GM18858 (cell line): ENCODE measurements around the gene PIGU.
A peak's percentile ranks its signal among the peaks of the same experiment; 100 is the strongest.
"Not testable (repeated sequence)": the region's sequence is repeated elsewhere in the genome, so short reads cannot be mapped to it uniquely, and the experiment has no call there.

Source experiments
- ATAC-seq: cut with Tn5 transposase; IDR thresholded peaks from one replicate; pipeline ENCODE4 v1.9.1; 2021; ENCODE audit not compliant: unreplicated experiment

PIGU gene

GRCh38 chr20:34676642-34677373 lies at the start of gene PIGU:
Gene PIGU (minus strand): TSS chr20:34677092. CDS start chr20:34677085, 7 bp downstream.
- ATAC-seq = peak; percentile 94

GRCh38 chr20:34724172-34724571 lies 47.3 kb upstream of the PIGU start:
- ATAC-seq = no peak

- ATAC-seq = not testable (repeated sequence)
These were observed 45.7 kb upstream of the PIGU start for GRCh38 chr20:34722560-34722959.

GRCh38 chr20:34720266-34720665 lies 43.4 kb upstream of the PIGU start:
- ATAC-seq = no peak

- peak; percentile 85 for ATAC-seq
These were observed 42.5 kb upstream of the PIGU start for GRCh38 chr20:34719242-34720017.

GRCh38 chr20:34717230-34718095 lies 40.6 kb upstream of the PIGU start:
- no peak for ATAC-seq

- ATAC-seq = no peak
These were observed 40.0 kb upstream of the PIGU start for GRCh38 chr20:34716921-34717229.

- no peak for ATAC-seq
These were observed 38.5 kb upstream of the PIGU start for GRCh38 chr20:34715384-34715783.

GRCh38 chr20:34713944-34714515 lies 37.1 kb upstream of the PIGU start:
- ATAC-seq = not testable (repeated sequence)

GRCh38 chr20:34713194-34713943 lies 36.5 kb upstream of the PIGU start:
- no peak for ATAC-seq

GRCh38 chr20:34712525-34713192 lies 35.8 kb upstream of the PIGU start:
- ATAC-seq = no peak

GRCh38 chr20:34711813-34712430 lies 35.0 kb upstream of the PIGU start:
- no peak for ATAC-seq

- ATAC-seq = no peak
These were observed 34.1 kb upstream of the PIGU start for GRCh38 chr20:34710861-34711574.

- no peak for ATAC-seq
These were observed 33.6 kb upstream of the PIGU start for GRCh38 chr20:34710568-34710839.

GRCh38 chr20:34709831-34710567 lies 33.1 kb upstream of the PIGU start:
- ATAC-seq = no peak

GRCh38 chr20:34709044-34709830 lies 32.3 kb upstream of the PIGU start:
- no peak for ATAC-seq

- no peak for ATAC-seq
These were observed 31.7 kb upstream of the PIGU start for GRCh38 chr20:34708621-34709043.
